GM12878 (cell line): Measurements from ENCODE around the gene B3GALT6. TPM values are rescaled to one million over a fixed set of nuclear protein-coding genes. Genes with fewer than 3 reads are reported as not detected.

Experiments used
- ATAC-seq: fragments of 200-7000 bp; cut with Tn5 transposase; 3 replicates; pipeline ENCODE4 v1.9.1; 2020; ENCODE audit warnings: mild to moderate bottlenecking, moderate library complexity
- BruUV-seq: library from RNA; stranded (reverse); fragments of 400-500 nt; replicated peaks from 2 replicates; lab custom pipeline; 2021; lab: Mats Ljungman, UMichigan
- CTCF ChIA-PET: fragments of 300-600 bp; sonication (Branson Sonifier 250); formaldehyde crosslinking; extraction: SDS; loops from one replicate; lab custom pipeline; 2021; ENCODE audit warnings: inconsistent platforms; lab: Yijun Ruan, JAX
- POLR2A ChIA-PET: fragments of 350-600 bp; formaldehyde crosslinking; extraction: SDS; loops from one replicate; lab custom pipeline; 2021; ENCODE audit warnings: inconsistent platforms; lab: Charles Lee
- RAD21 ChIA-PET: fragments of 300-600 bp; sonication (Branson Sonifier 250); formaldehyde crosslinking; loops from one replicate; lab custom pipeline; 2023; ENCODE audit warnings: antibody characterized with exemption; ENCODE audit not compliant: unreplicated experiment; lab: Charles Lee
- SMC1A ChIA-PET: fragments of 300-600 bp; sonication (Branson Sonifier 250); formaldehyde crosslinking; loops from one replicate; lab custom pipeline; 2023; ENCODE audit not compliant: unreplicated experiment, uncharacterized antibody; lab: Charles Lee
- DNase-seq: peaks from one replicate; pipeline ENCODE4 v3.0.0-alpha.2; 2011; ENCODE audit warnings: low read depth, low spot score
- FAIRE-seq: peaks from 3 replicates; lab custom pipeline; 2011; peaks lifted over from hg19 to GRCh38; lab: Jason Lieb, UNC
- H2AFZ ChIP-seq: 2 replicates; pipeline ENCODE4 v1.6.0; 2011; ENCODE audit warnings: low read depth, low read length, control low read depth; ENCODE audit not compliant: control insufficient read depth
- H3K27ac ChIP-seq: 2 replicates; pipeline ENCODE4 v1.5.1; 2011; ENCODE audit warnings: control low read depth; ENCODE audit not compliant: control insufficient read depth, insufficient read depth
- H3K27me3 ChIP-seq, 2 experiments: replicated peaks in 1 of 2; 2 replicates each; pipeline versions ENCODE4 v1.6.0 to v1.6.1; 2011; ENCODE audit warnings: low read length in 1 of 2; ENCODE audit not compliant: control insufficient read depth in 2 of 2, insufficient read depth in 2 of 2
- H3K36me3 ChIP-seq, 2 experiments: 2 replicates each; pipeline ENCODE4 v1.5.1; 2011; ENCODE audit warnings: low read length in 1 of 2; ENCODE audit not compliant: control insufficient read depth in 2 of 2, insufficient read depth in 2 of 2
- H3K4me1 ChIP-seq: 2 replicates; pipeline ENCODE4 v1.6.1; 2011; ENCODE audit warnings: mild to moderate bottlenecking, low read length, moderate library complexity, mixed read lengths; ENCODE audit not compliant: control insufficient read depth, insufficient read depth
- H3K4me2 ChIP-seq: 2 replicates; pipeline ENCODE4 v1.6.0; 2011; ENCODE audit warnings: control low read depth; ENCODE audit not compliant: control insufficient read depth, insufficient read depth
- H3K4me3 ChIP-seq: fragments of 200-600 bp; sonication (generic); 2 replicates; pipeline ENCODE4 v1.5.1; 2016
- H3K79me2 ChIP-seq: 2 replicates; pipeline ENCODE4 v1.6.0; 2011; ENCODE audit warnings: low read length; ENCODE audit not compliant: control insufficient read depth, insufficient read depth
- H3K9ac ChIP-seq: 2 replicates; pipeline ENCODE4 v1.8.0; 2011; ENCODE audit warnings: low read length, control low read depth, mixed read lengths; ENCODE audit not compliant: control insufficient read depth, insufficient read depth
- H3K9me3 ChIP-seq: replicated peaks from 3 replicates; pipeline ENCODE4 v1.5.1; 2011; ENCODE audit warnings: mild to moderate bottlenecking, low read length; ENCODE audit not compliant: control insufficient read depth, insufficient read depth
- H4K20me1 ChIP-seq: 2 replicates; pipeline ENCODE4 v1.6.0; 2011; ENCODE audit not compliant: control insufficient read depth, insufficient read depth
- ASH2L ChIP-seq: fragments of 300-600, 200-600 bp; sonication (generic); IDR thresholded peaks from 2 replicates; pipeline ENCODE4 v1.6.1; 2017; ENCODE audit warnings: low read depth, mild to moderate bottlenecking, borderline replicate concordance
- ZBED1 ChIP-seq: IDR thresholded peaks from 2 replicates; pipeline ENCODE4 v1.6.1; 2016; ENCODE audit warnings: borderline replicate concordance
- WGBS: methylation state at CpG from one replicate; pipeline ENCODE4 v1.1.6; 2016; ENCODE audit warnings: low lambda C conversion rate; ENCODE audit not compliant: insufficient replicate concordance, insufficient coverage; ENCODE audit errors: missing lambda C conversion rate; 5-methylcytosine and 5-hydroxymethylcytosine counted together
- in situ Hi-C: fragments of 300-500 bp; cut with MboI; formaldehyde crosslinking; loops from 9 replicates; pipeline ENCODE4 v1.14.3; 2018; ENCODE audit warnings: mixed read lengths
- intact Hi-C: fragments of 100-400 bp; cut with micrococcal nuclease; formaldehyde crosslinking; loops from one replicate; pipeline ENCODE4 v1.14.2; 2022; ENCODE audit not compliant: unreplicated experiment
- polyA plus RNA-seq, 11 experiments: library from polyadenylated mRNA; depleted of rRNA in 4 of 11; unstranded in 6 of 11; stranded (reverse) in 5 of 11; fragments of >200 nt; fragmentation: Nextera tagmentation in 4 of 11; fragmentation: Illumina TruSeq in 1 of 11; extraction: Ambion mirVana in 4 of 11; extraction: Trizol in 1 of 11; gene quantifications; 1 replicate in 1 of 11; 2 replicates in 10 of 11; pipeline versions ENCODE4 v1.2.1 to v1.2.3, GENCODE V29; 2011 to 2016; ENCODE audit warnings: inconsistent platforms in 2 of 11, missing spikeins in 2 of 11, low read depth in 1 of 11
- total RNA-seq, 4 experiments: library from RNA; depleted of rRNA in 3 of 4; stranded (reverse); fragments of >200 nt in 3 of 4; fragmentation: Illumina TruSeq in 1 of 4; extraction: Trizol in 1 of 4; gene quantifications; 2 replicates each; pipeline versions ENCODE4 v1.2.1 to v1.2.3, GENCODE V29; 2013 to 2021
- TF ChIP-seq, protein P1 (sequence below): fragments of 450-650 bp; IDR thresholded peaks from 2 replicates; pipeline ENCODE4 v1.6.1; 2017; ENCODE audit warnings: mild to moderate bottlenecking, low read depth, inconsistent platforms; ENCODE audit not compliant: poor library complexity, severe bottlenecking
- TF ChIP-seq, protein P2 (sequence below): fragments of 450-650 bp; IDR thresholded peaks from 2 replicates; pipeline ENCODE4 v1.6.1; 2017; ENCODE audit warnings: antibody characterized with exemption, mild to moderate bottlenecking, moderate library complexity

The B3GALT6 gene
- total and polyA plus RNA-seq, 10 of the 15 experiments (the other 5 are each of a cell fraction or from before 2014, with no cell fraction given) = 0.53 to 20.8 (median 4.5) TPM

DNA sequence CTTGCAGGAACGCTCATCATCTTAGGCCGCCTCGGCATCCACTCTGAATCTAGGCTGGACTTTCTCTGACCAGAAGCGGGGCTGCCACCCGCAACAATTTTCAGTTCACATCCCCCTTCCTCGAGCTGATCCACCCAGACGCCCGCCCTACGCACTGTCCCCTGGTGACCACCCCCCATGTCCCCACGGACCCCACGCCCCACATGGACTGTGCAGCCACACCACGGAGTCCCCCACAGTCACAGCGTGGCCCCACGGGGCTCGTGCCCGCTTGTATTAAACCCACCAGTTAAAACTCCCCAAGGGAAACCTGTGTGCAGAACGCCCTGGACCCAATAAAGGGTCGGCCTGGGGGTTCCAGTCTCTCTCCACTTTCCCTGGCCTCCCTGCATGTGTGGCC is 27.5 kb downstream of the B3GALT6 start:
- Histone ChIP-seq H4K20me1 (no peaks in the 10 kb centered on the region), H3K4me3 (no peak overlapping the region), H3K79me2 (no peaks in the 10 kb centered on the region), H3K4me2 (no peak overlapping the region), H3K9ac (no peak overlapping the region), H3K27me3 (no peaks in the 10 kb centered on the region), H3K9me3 (no peaks in the 10 kb centered on the region), H2AFZ (no peak overlapping the region), H3K36me3 (peaks cover 19 to 21% of the 10 kb centered on the region in 2 experiments), H3K4me1 (no peaks in the 10 kb centered on the region), H3K27ac (no peak overlapping the region)
- DNase-seq (no peak), ATAC-seq (no peak), FAIRE-seq (no peak)
- intact Hi-C loops = no loop called here
- ChIA-PET SMC1A (no interaction called here), RAD21 (no interaction called here), CTCF (no interaction called here), POLR2A (interaction anchor here (1.0 kb wide), 1 partner anchor 9 kb away, joined by 3 read pairs; no protein-coding TSS in a partner anchor)
- no TSS peak for BruUV-seq
- TF ChIP-seq, protein P1, sequence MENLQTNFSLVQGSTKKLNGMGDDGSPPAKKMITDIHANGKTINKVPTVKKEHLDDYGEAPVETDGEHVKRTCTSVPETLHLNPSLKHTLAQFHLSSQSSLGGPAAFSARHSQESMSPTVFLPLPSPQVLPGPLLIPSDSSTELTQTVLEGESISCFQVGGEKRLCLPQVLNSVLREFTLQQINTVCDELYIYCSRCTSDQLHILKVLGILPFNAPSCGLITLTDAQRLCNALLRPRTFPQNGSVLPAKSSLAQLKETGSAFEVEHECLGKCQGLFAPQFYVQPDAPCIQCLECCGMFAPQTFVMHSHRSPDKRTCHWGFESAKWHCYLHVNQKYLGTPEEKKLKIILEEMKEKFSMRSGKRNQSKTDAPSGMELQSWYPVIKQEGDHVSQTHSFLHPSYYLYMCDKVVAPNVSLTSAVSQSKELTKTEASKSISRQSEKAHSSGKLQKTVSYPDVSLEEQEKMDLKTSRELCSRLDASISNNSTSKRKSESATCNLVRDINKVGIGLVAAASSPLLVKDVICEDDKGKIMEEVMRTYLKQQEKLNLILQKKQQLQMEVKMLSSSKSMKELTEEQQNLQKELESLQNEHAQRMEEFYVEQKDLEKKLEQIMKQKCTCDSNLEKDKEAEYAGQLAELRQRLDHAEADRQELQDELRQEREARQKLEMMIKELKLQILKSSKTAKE = no peak
- no peak for TF ChIP-seq ASH2L
- no peak for TF ChIP-seq ZBED1
- TF ChIP-seq, protein P2, sequence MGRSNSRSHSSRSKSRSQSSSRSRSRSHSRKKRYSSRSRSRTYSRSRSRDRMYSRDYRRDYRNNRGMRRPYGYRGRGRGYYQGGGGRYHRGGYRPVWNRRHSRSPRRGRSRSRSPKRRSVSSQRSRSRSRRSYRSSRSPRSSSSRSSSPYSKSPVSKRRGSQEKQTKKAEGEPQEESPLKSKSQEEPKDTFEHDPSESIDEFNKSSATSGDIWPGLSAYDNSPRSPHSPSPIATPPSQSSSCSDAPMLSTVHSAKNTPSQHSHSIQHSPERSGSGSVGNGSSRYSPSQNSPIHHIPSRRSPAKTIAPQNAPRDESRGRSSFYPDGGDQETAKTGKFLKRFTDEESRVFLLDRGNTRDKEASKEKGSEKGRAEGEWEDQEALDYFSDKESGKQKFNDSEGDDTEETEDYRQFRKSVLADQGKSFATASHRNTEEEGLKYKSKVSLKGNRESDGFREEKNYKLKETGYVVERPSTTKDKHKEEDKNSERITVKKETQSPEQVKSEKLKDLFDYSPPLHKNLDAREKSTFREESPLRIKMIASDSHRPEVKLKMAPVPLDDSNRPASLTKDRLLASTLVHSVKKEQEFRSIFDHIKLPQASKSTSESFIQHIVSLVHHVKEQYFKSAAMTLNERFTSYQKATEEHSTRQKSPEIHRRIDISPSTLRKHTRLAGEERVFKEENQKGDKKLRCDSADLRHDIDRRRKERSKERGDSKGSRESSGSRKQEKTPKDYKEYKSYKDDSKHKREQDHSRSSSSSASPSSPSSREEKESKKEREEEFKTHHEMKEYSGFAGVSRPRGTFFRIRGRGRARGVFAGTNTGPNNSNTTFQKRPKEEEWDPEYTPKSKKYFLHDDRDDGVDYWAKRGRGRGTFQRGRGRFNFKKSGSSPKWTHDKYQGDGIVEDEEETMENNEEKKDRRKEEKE = no peak
- in situ Hi-C loops = no loop called here
- 98% methylated on average over 8 of the region's 18 CpGs for WGBS
